Measurements from ENCODE around the gene PRKRA. TPM values are rescaled to one million over a fixed set of nuclear protein-coding genes. Genes with fewer than 3 reads are reported as not detected.

The PRKRA gene
- polyA plus RNA-seq, 1 experiment, result 30.4 TPM

GRCh38 chr2:178457390-178457886 lies 6.5 kb upstream of the PRKRA start:
- no peaks in the 10 kb centered on the region for H3K36me3 ChIP-seq (ENCODE audit: control insufficient read depth, insufficient read depth, low read length)
- ChIA-PET CTCF (interaction anchor here (1.2 kb wide), 1 partner anchor 25 kb away, joined by 3 read pairs; no protein-coding TSS in a partner anchor), POLR2A (no interaction called here)
- no peak overlapping the region for H3K4me3 ChIP-seq (ENCODE audit: low read depth, low read length)
- no peak for DNase-seq (ENCODE audit: low read depth)
- no peak for TF ChIP-seq CTCF (IDR thresholded peaks at IDR 0.05; ENCODE audit: insufficient read depth, low read depth, low read length)
- H3K27me3 ChIP-seq (ENCODE audit: control insufficient read depth, insufficient read depth, low read length), result no peaks in the 10 kb centered on the region

- POLR2A ChIA-PET, result no interaction called here
- no peak for DNase-seq (ENCODE audit: low read depth)
- no peaks in the 10 kb centered on the region for H3K27me3 ChIP-seq (ENCODE audit: control insufficient read depth, insufficient read depth, low read length)
- CTCF ChIA-PET, result no interaction called here
- no peaks in the 10 kb centered on the region for H3K36me3 ChIP-seq (ENCODE audit: control insufficient read depth, insufficient read depth, low read length)
- no peak for TF ChIP-seq CTCF (IDR thresholded peaks at IDR 0.05; ENCODE audit: insufficient read depth, low read depth, low read length)
- H3K4me3 ChIP-seq (ENCODE audit: low read depth, low read length), result no peak overlapping the region
Measured at GRCh38 chr2:178455947-178456346, 5.0 kb upstream of the PRKRA start.

GRCh38 chr2:178452870-178453269 lies 1.9 kb upstream of the PRKRA start:
- Histone ChIP-seq H3K36me3 (ENCODE audit: control insufficient read depth, insufficient read depth, low read length) (no peaks in the 10 kb centered on the region; the same call in 1 of the 2 replicates), H3K27me3 (ENCODE audit: control insufficient read depth, insufficient read depth, low read length) (no peaks in the 10 kb centered on the region), H3K4me3 (ENCODE audit: low read depth, low read length) (no peak overlapping the region)
- CTCF ChIA-PET, result interaction anchor here (0.6 to 1.0 kb wide), 2 partner anchors 30 to 38 kb away, joined by 3 read pairs; no protein-coding TSS in a partner anchor
- TF ChIP-seq CTCF (IDR thresholded peaks at IDR 0.05; ENCODE audit: insufficient read depth, low read depth, low read length), result no peak
- no peak for DNase-seq (ENCODE audit: low read depth)
- POLR2A ChIA-PET, result no interaction called here

- POLR2A ChIA-PET, result no interaction called here
- TF ChIP-seq CTCF (IDR thresholded peaks at IDR 0.05; ENCODE audit: insufficient read depth, low read depth, low read length), result no peak
- Histone ChIP-seq H3K4me3 (ENCODE audit: low read depth, low read length) (no peak overlapping the region), H3K36me3 (ENCODE audit: control insufficient read depth, insufficient read depth, low read length) (no peaks in the 10 kb centered on the region; the same call in 1 of the 2 replicates), H3K27me3 (ENCODE audit: control insufficient read depth, insufficient read depth, low read length) (no peaks in the 10 kb centered on the region)
- CTCF ChIA-PET, result interaction anchor here (1.0 kb wide), 1 partner anchor 37 kb away, joined by 3 read pairs; no protein-coding TSS in a partner anchor
- DNase-seq (ENCODE audit: low read depth), result no peak
Measured at GRCh38 chr2:178452334-178452733, 1.4 kb upstream of the PRKRA start.

- Histone ChIP-seq H3K4me3 (ENCODE audit: low read depth, low read length) (peak overlapping the region; percentile 80), H3K27me3 (ENCODE audit: control insufficient read depth, insufficient read depth, low read length) (no peaks in the 10 kb centered on the region), H3K36me3 (ENCODE audit: control insufficient read depth, insufficient read depth, low read length) (peaks cover 3% of the 10 kb centered on the region; the same call in 1 of the 2 replicates)
- no peak for TF ChIP-seq CTCF (IDR thresholded peaks at IDR 0.05; ENCODE audit: insufficient read depth, low read depth, low read length)
- ChIA-PET POLR2A (interaction anchor here (0.6 to 0.9 kb wide), 4 partner anchors 21 to 171 kb away, joined by 3 read pairs; partner anchors contain the start of gene PLEKHA3), CTCF (interaction anchor here (1.3 to 1.8 kb wide), 2 partner anchors 19 to 36 kb away, joined by 5 to 8 read pairs; no protein-coding TSS in a partner anchor)
- DNase-seq (ENCODE audit: low read depth), result no peak
Measured at GRCh38 chr2:178450524-178450773, 526 bp downstream of the PRKRA start.
